Measurements from ENCODE around the gene MAPK4.

The MAPK4 gene

GRCh38 chr18:50614838-50615237 lies 55.0 kb downstream of the MAPK4 start:
- TF ChIP-seq CTCF (IDR thresholded peaks at IDR 0.05; ENCODE audit: low read depth, low read length) = no peak
- peak; percentile 33 to 81 for DNase-seq (ENCODE audit: low read depth in 2 of 2)
- no peak overlapping the region for H3K4me3 ChIP-seq (replicated peaks in 1 of 2; ENCODE audit: low read depth in 2 of 2, low read length in 2 of 2)

GRCh38 chr18:50616484-50617048 lies 56.7 kb downstream of the MAPK4 start:
- no peak overlapping the region for H3K4me3 ChIP-seq (replicated peaks in 1 of 2; ENCODE audit: low read depth in 2 of 2, low read length in 2 of 2)
- no peak for DNase-seq (ENCODE audit: low read depth in 2 of 2)
- no peak for TF ChIP-seq CTCF (IDR thresholded peaks at IDR 0.05; ENCODE audit: low read depth, low read length)

GRCh38 chr18:50619861-50620275 lies 60.0 kb downstream of the MAPK4 start:
- no peak for DNase-seq (ENCODE audit: low read depth in 2 of 2)
- TF ChIP-seq CTCF (IDR thresholded peaks at IDR 0.05; ENCODE audit: low read depth, low read length) = no peak
- no peak overlapping the region for H3K4me3 ChIP-seq (replicated peaks in 1 of 2; ENCODE audit: low read depth in 2 of 2, low read length in 2 of 2)

GRCh38 chr18:50620319-50620718 lies 60.4 kb downstream of the MAPK4 start:
- TF ChIP-seq CTCF (IDR thresholded peaks at IDR 0.05; ENCODE audit: low read depth, low read length) = no peak
- H3K4me3 ChIP-seq (replicated peaks in 1 of 2; ENCODE audit: low read depth in 2 of 2, low read length in 2 of 2) = no peak overlapping the region
- DNase-seq (ENCODE audit: low read depth in 2 of 2) = no peak

- H3K4me3 ChIP-seq (replicated peaks in 1 of 2; ENCODE audit: low read depth in 2 of 2, low read length in 2 of 2) = no peak overlapping the region
- no peak for TF ChIP-seq CTCF (IDR thresholded peaks at IDR 0.05; ENCODE audit: low read depth, low read length)
- no peak for DNase-seq (ENCODE audit: low read depth in 2 of 2)
Measured at GRCh38 chr18:50621366-50621765, 61.5 kb downstream of the MAPK4 start.

GRCh38 chr18:50622320-50622719 lies 62.4 kb downstream of the MAPK4 start:
- DNase-seq (ENCODE audit: low read depth in 2 of 2) = no peak
- no peak for TF ChIP-seq CTCF (IDR thresholded peaks at IDR 0.05; ENCODE audit: low read depth, low read length)
- H3K4me3 ChIP-seq (replicated peaks in 1 of 2; ENCODE audit: low read depth in 2 of 2, low read length in 2 of 2) = no peak overlapping the region

- no peak for TF ChIP-seq CTCF (IDR thresholded peaks at IDR 0.05; ENCODE audit: low read depth, low read length)
- DNase-seq (ENCODE audit: low read depth in 2 of 2) = no peak
- H3K4me3 ChIP-seq (replicated peaks in 1 of 2; ENCODE audit: low read depth in 2 of 2, low read length in 2 of 2) = no peak overlapping the region
Measured at GRCh38 chr18:50622865-50623393, 63.0 kb downstream of the MAPK4 start.

Data from cardiac fibroblast (primary cell).